Testis (tissue), 2 donors: Measurements from ENCODE around the gene MEOX1.

Experiments
- POLR2A ChIP-seq: fragments of 450-650 bp; IDR thresholded peaks from one replicate; pipeline ENCODE4 v1.6.1; 2017; ENCODE audit warnings: antibody characterized with exemption, mild to moderate bottlenecking, moderate library complexity
- TF ChIP-seq, protein P1 (sequence below), 3 experiments: fragments of 450-650 bp in 2 of 3; fragments of 200-600 bp in 1 of 3; sonication (generic) in 1 of 3; IDR thresholded peaks; one replicate each; pipeline ENCODE4 v1.5.1; 2016 to 2019; ENCODE audit warnings: antibody characterized with exemption in 3 of 3, mild to moderate bottlenecking in 2 of 3, moderate library complexity in 1 of 3

DNA sequence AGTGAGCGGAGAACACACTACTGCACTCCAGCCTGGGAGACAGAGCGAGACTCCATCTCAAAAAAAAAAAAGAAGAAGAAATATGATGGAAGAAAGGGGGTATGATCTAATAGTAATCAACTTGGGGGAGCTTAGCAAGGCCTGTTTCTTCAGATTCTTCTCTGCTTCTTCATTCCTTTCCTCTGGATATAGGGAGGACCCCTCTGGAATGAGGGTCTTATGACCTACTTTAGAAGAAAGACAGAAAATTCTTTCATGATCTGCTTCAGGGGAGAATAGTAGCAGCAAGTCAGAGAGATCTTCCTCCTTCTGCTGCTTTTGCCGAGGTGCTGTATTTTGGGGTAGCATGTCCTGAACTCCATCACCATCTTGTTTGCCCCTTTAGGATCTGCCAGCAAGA is 70.7 kb downstream of the MEOX1 start:
- TF ChIP-seq, protein P1, sequence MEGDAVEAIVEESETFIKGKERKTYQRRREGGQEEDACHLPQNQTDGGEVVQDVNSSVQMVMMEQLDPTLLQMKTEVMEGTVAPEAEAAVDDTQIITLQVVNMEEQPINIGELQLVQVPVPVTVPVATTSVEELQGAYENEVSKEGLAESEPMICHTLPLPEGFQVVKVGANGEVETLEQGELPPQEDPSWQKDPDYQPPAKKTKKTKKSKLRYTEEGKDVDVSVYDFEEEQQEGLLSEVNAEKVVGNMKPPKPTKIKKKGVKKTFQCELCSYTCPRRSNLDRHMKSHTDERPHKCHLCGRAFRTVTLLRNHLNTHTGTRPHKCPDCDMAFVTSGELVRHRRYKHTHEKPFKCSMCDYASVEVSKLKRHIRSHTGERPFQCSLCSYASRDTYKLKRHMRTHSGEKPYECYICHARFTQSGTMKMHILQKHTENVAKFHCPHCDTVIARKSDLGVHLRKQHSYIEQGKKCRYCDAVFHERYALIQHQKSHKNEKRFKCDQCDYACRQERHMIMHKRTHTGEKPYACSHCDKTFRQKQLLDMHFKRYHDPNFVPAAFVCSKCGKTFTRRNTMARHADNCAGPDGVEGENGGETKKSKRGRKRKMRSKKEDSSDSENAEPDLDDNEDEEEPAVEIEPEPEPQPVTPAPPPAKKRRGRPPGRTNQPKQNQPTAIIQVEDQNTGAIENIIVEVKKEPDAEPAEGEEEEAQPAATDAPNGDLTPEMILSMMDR (IDR thresholded peaks at IDR 0.05) = no peak
- TF ChIP-seq POLR2A = no peak
